Small intestine (tissue), 7 donors: ENCODE data around the gene SAV1. TPM values are rescaled to one million over a fixed set of nuclear protein-coding genes. Genes with fewer than 3 reads are reported as not detected.
A peak's percentile ranks its signal among the peaks of the same experiment; 100 is the strongest.
"Not testable (repeated sequence)": the region's sequence is repeated elsewhere in the genome, so short reads cannot be mapped to it uniquely, and the experiment has no call there.

ENCODE experiments used
- DNase-seq, 2 donors: peaks; one replicate each; pipeline versions ENCODE4 v3.0.0 to v3.0.0-alpha.2; 2013
- FAIRE-seq: peaks from 2 replicates; lab custom pipeline; 2012; peaks lifted over from hg19 to GRCh38; lab: Jason Lieb, UNC
- H3K27ac ChIP-seq, 3 donors: one replicate each; pipeline ENCODE4 v1.5.1; 2013; ENCODE audit warnings: low read length in 2 of 3, mild to moderate bottlenecking in 2 of 3, control low read depth in 1 of 3, inconsistent platforms in 1 of 3, low read depth in 1 of 3, moderate library complexity in 1 of 3
- H3K27me3 ChIP-seq, 3 donors: one replicate each; pipeline ENCODE4 v1.6.1; 2013; ENCODE audit warnings: low read length in 3 of 3, inconsistent platforms in 1 of 3; ENCODE audit not compliant: control insufficient read depth in 3 of 3, insufficient read depth in 3 of 3
- H3K36me3 ChIP-seq, 3 donors: one replicate each; pipeline ENCODE4 v1.6.1; 2013; ENCODE audit warnings: low read length in 3 of 3, inconsistent platforms in 1 of 3, low read depth in 1 of 3, mild to moderate bottlenecking in 1 of 3, moderate library complexity in 1 of 3; ENCODE audit not compliant: control insufficient read depth in 3 of 3, insufficient read depth in 2 of 3
- H3K4me1 ChIP-seq, 3 donors: one replicate each; pipeline ENCODE4 v1.6.1; 2013; ENCODE audit warnings: low read length in 2 of 3, inconsistent platforms in 1 of 3, low read depth in 1 of 3, mild to moderate bottlenecking in 1 of 3, moderate library complexity in 1 of 3; ENCODE audit not compliant: control insufficient read depth in 3 of 3, insufficient read depth in 2 of 3
- H3K4me3 ChIP-seq, 3 donors: one replicate each; pipeline ENCODE4 v1.5.1; 2013; ENCODE audit warnings: low read length in 3 of 3, control low read depth in 1 of 3, inconsistent platforms in 1 of 3, low read depth in 1 of 3, mild to moderate bottlenecking in 1 of 3, moderate library complexity in 1 of 3
- H3K9me3 ChIP-seq, 2 donors: one replicate each; pipeline ENCODE4 v1.6.1; 2013; ENCODE audit warnings: low read depth in 1 of 2, low read length in 1 of 2; ENCODE audit not compliant: control insufficient read depth in 2 of 2, insufficient read depth in 1 of 2
- WGBS, 3 donors: extraction: QIAGEN DNeasy Blood & Tissue Kit; methylation state at CpG; one replicate each; pipeline ENCODE4 v1.1.7; 2013; 5-methylcytosine and 5-hydroxymethylcytosine counted together
- polyA plus RNA-seq, 4 donors: library from polyadenylated mRNA; stranded (reverse) in 3 of 4; unstranded in 1 of 4; fragments of 200-250 nt in 3 of 4; fragments of 120-200 nt in 1 of 4; gene quantifications; one replicate each; pipeline versions ENCODE4 v1.2.1 to v1.2.3, GENCODE V29; 2013
- donor health status: healthy with polysubstance abuse.
- donor health status: control.
- donor health status: control.
- donor health status: Bipolar disorder and iron deficiency.
- donor health status: healthy.

SAV1 gene
- polyA plus RNA-seq, 4 donors = 15.0 to 17.6 (median 15.3) TPM

- H3K9me3 ChIP-seq, H3K4me3 ChIP-seq, DNase-seq, H3K27ac ChIP-seq, H3K4me1 ChIP-seq, H3K36me3 ChIP-seq, H3K27me3 ChIP-seq, FAIRE-seq: not testable (repeated sequence)
- 77 to 96% (median 85%) methylated on average over 3 of the region's 3 CpGs for WGBS, 3 donors
These were observed 26.2 kb upstream of the SAV1 start for GRCh38 chr14:50694260-50694659.

- no peak for FAIRE-seq
- peaks cover 0 to 10% of the 10 kb centered on the region in 2 donors for H3K9me3 ChIP-seq
- no peak overlapping the region for H3K4me3 ChIP-seq
- H3K4me1 ChIP-seq = no peaks in the 10 kb centered on the region
- no peaks in the 10 kb centered on the region for H3K27me3 ChIP-seq
- peak in 1 of 2 donors; percentile 13 for DNase-seq
- H3K27ac ChIP-seq = no peak overlapping the region
- WGBS, 3 donors = 91 to 100% (median 91%) methylated on average over 1 of the region's 1 CpG
- H3K36me3 ChIP-seq = no peaks in the 10 kb centered on the region
These were observed 20.8 kb upstream of the SAV1 start for GRCh38 chr14:50688875-50689274.

DNA sequence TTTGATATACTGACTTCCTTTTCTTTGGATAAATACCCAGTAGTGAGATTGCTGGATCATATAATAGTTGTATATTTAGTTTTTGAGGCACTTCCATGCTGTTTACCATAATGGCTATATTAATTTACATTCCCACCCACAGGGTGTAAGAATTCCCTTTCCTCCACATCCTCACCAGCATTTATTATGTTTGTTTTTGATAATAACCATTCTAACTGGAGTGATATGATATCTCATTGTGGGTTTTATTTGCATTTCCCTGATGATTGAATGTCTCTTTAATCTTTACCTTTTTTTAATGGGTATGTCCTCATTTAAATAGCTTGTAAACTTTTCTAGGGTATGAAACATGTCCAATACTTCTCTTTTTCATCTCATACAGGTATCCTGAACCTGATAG lies 11.6 kb upstream of the SAV1 start:
- FAIRE-seq = no peak
- no peak overlapping the region for H3K4me3 ChIP-seq
- H3K36me3 ChIP-seq = no peaks in the 10 kb centered on the region
- no peaks in the 10 kb centered on the region for H3K9me3 ChIP-seq
- no peak overlapping the region for H3K27ac ChIP-seq
- no peak for DNase-seq
- H3K4me1 ChIP-seq = no peaks in the 10 kb centered on the region
- H3K27me3 ChIP-seq = no peaks in the 10 kb centered on the region

DNA sequence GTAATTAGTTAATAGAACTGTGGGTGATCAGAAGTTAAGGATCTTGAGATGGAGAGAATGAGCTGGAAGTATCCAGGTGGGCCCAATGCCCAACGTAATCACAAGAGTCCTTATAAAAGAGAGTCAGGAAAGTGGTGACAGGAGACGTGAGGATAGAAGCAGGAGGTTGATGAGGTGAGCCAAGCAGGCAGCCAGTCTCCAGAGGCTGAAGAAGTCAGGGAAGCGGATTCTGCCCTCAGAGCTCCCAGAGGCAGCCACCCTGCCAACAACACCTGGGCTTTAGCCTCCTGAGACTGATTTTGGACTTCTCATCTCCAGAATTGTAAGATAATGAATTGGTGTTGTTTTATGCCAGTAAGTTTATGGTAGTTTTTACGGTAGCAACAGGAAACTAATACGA lies 10.1 kb upstream of the SAV1 start:
- Histone ChIP-seq H3K4me1 (no peaks in the 10 kb centered on the region), H3K36me3 (no peaks in the 10 kb centered on the region), H3K27me3 (no peaks in the 10 kb centered on the region), H3K9me3 (no peaks in the 10 kb centered on the region), H3K4me3 (no peak overlapping the region), H3K27ac (no peak overlapping the region)
- DNase-seq (no peak), FAIRE-seq (no peak)
- 54 to 67% (median 66%) methylated on average over 5 of the region's 5 CpGs for WGBS, 3 donors

- H3K4me3 ChIP-seq = no peak overlapping the region
- H3K27ac ChIP-seq = no peak overlapping the region
- H3K9me3 ChIP-seq = no peaks in the 10 kb centered on the region
- H3K4me1 ChIP-seq = no peaks in the 10 kb centered on the region
- no peak for DNase-seq
- H3K27me3 ChIP-seq = no peaks in the 10 kb centered on the region
- WGBS, 3 donors = 44 to 60% (median 58%) methylated on average over 5 of the region's 5 CpGs
- H3K36me3 ChIP-seq = no peaks in the 10 kb centered on the region
- no peak for FAIRE-seq
These were observed 9.5 kb upstream of the SAV1 start for GRCh38 chr14:50677527-50678063.

DNA sequence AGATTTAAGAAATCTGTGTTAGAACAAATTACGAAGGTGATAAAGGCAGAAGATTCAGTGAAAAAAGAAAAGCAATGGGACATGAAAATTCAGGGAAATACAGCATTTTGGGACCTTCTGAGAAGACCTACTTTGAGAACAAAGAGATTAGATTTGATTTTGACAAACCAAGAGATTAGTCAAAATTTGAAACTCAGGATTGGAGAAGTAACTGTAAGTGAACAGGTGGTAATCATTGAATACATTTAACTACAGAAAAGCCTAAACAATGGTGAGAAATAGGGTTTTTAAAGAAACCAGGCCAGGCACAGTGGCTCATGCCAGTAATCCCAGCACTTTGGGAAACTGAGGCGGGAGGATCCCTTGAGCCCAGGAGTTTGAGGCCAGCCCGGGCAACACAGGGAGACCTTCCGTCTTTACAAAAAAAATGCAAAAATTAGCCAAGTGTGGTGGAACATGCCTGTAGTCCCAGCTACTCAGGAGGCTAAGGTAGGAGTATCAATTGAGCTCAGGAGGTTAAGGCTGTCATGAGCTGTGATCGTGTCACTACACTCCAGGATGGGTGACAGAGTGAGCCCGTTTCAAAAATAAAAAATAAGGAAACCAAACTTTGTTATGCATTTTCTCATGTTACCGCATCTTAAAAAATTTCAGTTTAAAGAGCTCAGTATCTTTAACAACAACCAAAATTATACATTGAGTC lies 8.9 kb upstream of the SAV1 start:
- Histone ChIP-seq H3K4me3 (no peak overlapping the region), H3K27me3 (no peaks in the 10 kb centered on the region), H3K36me3 (no peaks in the 10 kb centered on the region), H3K27ac (no peak overlapping the region), H3K9me3 (no peaks in the 10 kb centered on the region), H3K4me1 (no peaks in the 10 kb centered on the region)
- 82 to 92% (median 89%) methylated on average over 7 of the region's 7 CpGs for WGBS, 3 donors
- DNase-seq = no peak
- no peak for FAIRE-seq

- no peaks in the 10 kb centered on the region for H3K4me1 ChIP-seq
- DNase-seq (no peak), FAIRE-seq (no peak)
- 80 to 89% (median 88%) methylated on average over 2 of the region's 2 CpGs for WGBS, 3 donors
- H3K36me3 ChIP-seq = no peaks in the 10 kb centered on the region
- no peak overlapping the region for H3K27ac ChIP-seq
- H3K27me3 ChIP-seq = no peaks in the 10 kb centered on the region
- no peaks in the 10 kb centered on the region for H3K9me3 ChIP-seq
- H3K4me3 ChIP-seq = no peak overlapping the region
These were observed 7.5 kb upstream of the SAV1 start for GRCh38 chr14:50675597-50675996.

DNA sequence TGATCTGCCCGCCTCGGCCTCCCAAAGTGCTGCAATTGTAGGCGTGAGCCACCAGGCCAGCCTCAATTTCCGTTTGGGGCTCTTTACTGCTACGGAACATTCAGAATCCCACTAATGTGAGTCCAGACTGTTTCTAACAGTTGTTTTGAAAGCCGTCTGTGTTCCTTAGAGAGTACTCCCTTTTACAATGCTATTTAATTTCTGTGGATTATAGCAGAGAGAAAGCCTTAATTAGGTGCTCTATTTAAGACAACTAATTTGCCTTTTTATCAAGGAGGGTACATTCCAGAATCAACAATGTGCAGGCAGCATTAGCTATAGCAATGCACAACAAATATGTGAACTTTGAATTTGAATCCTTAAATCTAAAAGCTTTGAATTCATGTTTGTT lies 2.8 kb upstream of the SAV1 start:
- Histone ChIP-seq H3K27ac (no peak overlapping the region), H3K36me3 (no peaks in the 10 kb centered on the region), H3K27me3 (no peaks in the 10 kb centered on the region), H3K4me1 (peaks cover 0 to 2% (median 0%) of the 10 kb centered on the region in 3 donors), H3K4me3 (no peak overlapping the region), H3K9me3 (no peaks in the 10 kb centered on the region)
- FAIRE-seq (no peak), DNase-seq (no peak)
- 91 to 95% (median 92%) methylated on average over 6 of the region's 6 CpGs for WGBS, 3 donors
